SK-N-MC (cell line): ENCODE results near the gene GLUD1.
"Not testable (repeated sequence)": the region's sequence is repeated elsewhere in the genome, so short reads cannot be mapped to it uniquely, and the experiment has no call there.

Experiments used
- DNase-seq: peaks from one replicate; pipeline ENCODE4 v3.0.0-alpha.2; 2011; ENCODE audit warnings: low read depth, low spot score
- H3K27ac ChIP-seq: fragments of 200-600 bp; sonication (generic); 2 replicates; pipeline ENCODE4 v1.5.1; 2016; ENCODE audit warnings: mixed run types
- H3K36me3 ChIP-seq: fragments of 200-600 bp; sonication (generic); 2 replicates; pipeline ENCODE4 v1.6.1; 2017; ENCODE audit warnings: antibody characterized with exemption, low read length, mixed read lengths; ENCODE audit not compliant: insufficient read depth
- H3K4me3 ChIP-seq: fragments of 200-600 bp; sonication (generic); 2 replicates; pipeline ENCODE4 v1.5.1; 2016
- H3K9ac ChIP-seq: fragments of 200-600 bp; sonication (generic); 2 replicates; pipeline ENCODE4 v1.8.0; 2017; ENCODE audit warnings: mixed run types, mixed read lengths; ENCODE audit not compliant: insufficient read length
- H3K9me3 ChIP-seq: fragments of 200-600 bp; sonication (generic); 2 replicates; pipeline ENCODE4 v1.6.1; 2017; ENCODE audit warnings: low read depth, mild to moderate bottlenecking, antibody characterized with exemption, low read length, moderate library complexity, mixed read lengths
- FOXP2 ChIP-seq: optimal IDR thresholded peaks from 2 replicates; pipeline ENCODE3; 2011; ENCODE audit warnings: mild to moderate bottlenecking, moderate library complexity; ENCODE audit not compliant: insufficient read depth; ENCODE audit errors: extremely low read length, control extremely low read depth

GLUD1 gene

GRCh38 chr10:87007124-87007523 is 87.5 kb downstream of the GLUD1 start:
- not testable (repeated sequence) for DNase-seq, H3K4me3 ChIP-seq, H3K9ac ChIP-seq, H3K27ac ChIP-seq, H3K36me3 ChIP-seq, H3K9me3 ChIP-seq

GRCh38 chr10:87000491-87000890 is 94.2 kb downstream of the GLUD1 start:
- Histone ChIP-seq H3K9me3 (no peaks in the 10 kb centered on the region), H3K27ac (no peak overlapping the region), H3K36me3 (no peaks in the 10 kb centered on the region), H3K4me3 (no peak overlapping the region), H3K9ac (no peak overlapping the region)
- DNase-seq, result no peak
- TF ChIP-seq FOXP2, result no peak
